ENCODE measurements around the gene MEIKIN. TPM values are rescaled to one million over a fixed set of nuclear protein-coding genes. Genes with fewer than 3 reads are reported as not detected.

Gene MEIKIN
- total RNA-seq, 4 donors from 2014 or later = not detected

DNA sequence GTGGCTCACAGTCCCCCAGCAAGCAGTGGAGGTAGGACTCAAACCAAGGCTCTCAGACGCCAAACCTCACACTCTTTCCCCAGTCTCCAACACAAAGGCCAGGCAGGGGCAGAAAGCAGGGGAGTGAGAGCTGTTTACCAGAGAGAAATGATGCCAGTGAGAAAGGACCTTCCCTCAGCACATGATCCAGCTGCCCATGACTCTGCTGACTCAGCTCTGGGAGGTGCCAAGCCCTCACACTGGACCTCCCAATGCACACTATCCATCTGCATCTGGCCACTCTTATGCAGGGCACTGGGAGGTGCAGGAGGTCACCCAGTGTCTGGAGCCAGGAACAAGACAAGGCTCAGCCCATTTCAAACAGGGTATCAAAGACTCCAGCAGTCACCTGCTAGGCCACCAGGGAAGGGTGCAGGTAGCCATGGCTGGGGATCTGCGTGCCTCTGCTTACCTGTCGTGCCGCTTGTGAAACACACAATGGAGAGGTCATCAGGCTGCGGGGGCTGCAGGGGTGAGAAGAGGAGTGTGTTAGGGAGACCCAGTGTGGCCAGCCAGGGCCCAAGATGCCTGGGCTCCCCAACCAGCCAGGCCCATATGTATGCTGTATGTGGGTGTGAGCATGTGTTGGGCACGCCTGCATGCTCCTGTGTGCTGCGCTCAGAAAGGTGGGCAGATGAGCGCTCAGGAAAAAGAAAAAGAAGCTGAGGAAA is 39.6 kb upstream of the MEIKIN start:
- intact Hi-C loops (cut with DNase I) = no loop called here

GRCh38 chr5:131983244-131983771 is 37.8 kb upstream of the MEIKIN start:
- intact Hi-C loops (cut with DNase I) = no loop called here
- Histone ChIP-seq H3K27ac (no peak overlapping the region), H3K27me3 (no peaks in the 10 kb centered on the region), H3K4me1 (peaks cover 0 to 5% of the 10 kb centered on the region in 2 donors), H3K4me3 (replicated peaks in 1 of 3) (no peak overlapping the region), H3K9me3 (no peaks in the 10 kb centered on the region), H3K36me3 (no peaks in the 10 kb centered on the region)
- DNase-seq = no peak
- WGBS, 2 donors = 57 to 64% methylated on average over 2 of the region's 2 CpGs
- TF ChIP-seq CTCF (IDR thresholded peaks at IDR 0.05) (no peak), POLR2A (IDR thresholded peaks at IDR 0.05) (no peak)

More for the DNA sequence above, 39.6 kb upstream of the MEIKIN start:
- Histone ChIP-seq H3K4me1 (peaks cover 0 to 5% of the 10 kb centered on the region in 2 donors), H3K4me3 (replicated peaks in 1 of 3) (no peak overlapping the region), H3K36me3 (no peaks in the 10 kb centered on the region), H3K27me3 (no peaks in the 10 kb centered on the region), H3K27ac (no peak overlapping the region), H3K9me3 (no peaks in the 10 kb centered on the region)
- DNase-seq = no peak
- WGBS, 2 donors = 86 to 94% methylated on average over 7 to 8 of the region's 8 CpGs
- TF ChIP-seq POLR2A (IDR thresholded peaks at IDR 0.05) (no peak), CTCF (IDR thresholded peaks at IDR 0.05) (no peak)

- Histone ChIP-seq H3K27ac (no peak overlapping the region), H3K9me3 (no peaks in the 10 kb centered on the region), H3K27me3 (no peaks in the 10 kb centered on the region), H3K36me3 (no peaks in the 10 kb centered on the region), H3K4me1 (peaks cover 0 to 4% of the 10 kb centered on the region in 2 donors), H3K4me3 (replicated peaks in 1 of 3) (no peak overlapping the region)
- 78 to 83% methylated on average over 4 of the region's 4 CpGs for WGBS, 2 donors
- intact Hi-C loops (cut with DNase I) = no loop called here
- DNase-seq = no peak
- TF ChIP-seq CTCF (IDR thresholded peaks at IDR 0.05) = no peak
- TF ChIP-seq POLR2A (IDR thresholded peaks at IDR 0.05) = no peak
Observed at GRCh38 chr5:131981516-131981915, 36.1 kb upstream of the MEIKIN start.

DNA sequence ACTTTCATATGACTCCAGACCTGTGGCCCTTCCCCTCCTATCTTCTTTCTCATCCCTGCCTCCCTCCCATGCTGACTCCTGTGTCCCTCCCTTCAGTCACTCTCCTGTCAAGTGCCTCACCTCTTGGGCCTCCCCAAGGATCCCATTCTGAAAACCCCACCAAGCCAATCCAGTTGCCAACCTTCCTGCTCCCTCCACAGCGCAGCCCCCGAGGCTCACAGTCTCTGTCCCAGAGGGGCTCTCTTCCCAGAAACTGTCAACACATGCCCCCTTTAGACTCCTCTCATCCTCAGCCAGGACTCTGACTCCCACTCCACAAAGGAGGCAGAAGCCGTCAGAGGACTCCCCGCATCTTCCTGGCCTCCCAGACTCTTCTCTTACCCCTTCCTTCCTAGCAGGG is 35.2 kb upstream of the MEIKIN start:
- no peaks in the 10 kb centered on the region for H3K4me1 ChIP-seq
- no peak overlapping the region for H3K4me3 ChIP-seq (replicated peaks in 1 of 3)
- 84 to 94% methylated on average over 4 of the region's 4 CpGs for WGBS, 2 donors
- intact Hi-C loops (cut with DNase I) = no loop called here
- no peaks in the 10 kb centered on the region for H3K36me3 ChIP-seq
- H3K9me3 ChIP-seq = no peaks in the 10 kb centered on the region
- H3K27ac ChIP-seq = no peak overlapping the region
- TF ChIP-seq POLR2A (IDR thresholded peaks at IDR 0.05) = no peak
- TF ChIP-seq CTCF (IDR thresholded peaks at IDR 0.05) = no peak
- H3K27me3 ChIP-seq = no peaks in the 10 kb centered on the region
- no peak for DNase-seq

DNA sequence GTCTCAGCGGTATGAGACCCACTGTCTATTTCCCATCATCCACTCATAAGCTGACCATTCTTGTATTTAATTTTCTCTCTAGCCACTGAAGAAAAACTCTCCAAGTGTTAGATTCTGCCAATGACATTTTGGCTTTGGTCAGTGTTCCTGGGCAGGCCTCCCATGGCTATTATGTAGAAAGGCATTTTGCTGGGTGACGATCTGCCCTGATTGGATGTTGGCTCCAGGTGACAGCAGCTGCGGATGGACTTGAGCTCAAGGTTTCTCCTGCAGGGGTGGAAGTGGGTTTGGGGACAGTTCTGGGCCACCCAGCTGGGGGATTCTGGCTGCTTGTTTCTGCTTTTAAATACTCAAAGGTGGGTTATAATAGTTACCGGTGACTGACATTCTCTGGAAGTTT is 34.4 kb upstream of the MEIKIN start:
- 79 to 81% methylated on average over 4 of the region's 4 CpGs for WGBS, 2 donors
- no peak for DNase-seq
- TF ChIP-seq CTCF (IDR thresholded peaks at IDR 0.05) (no peak), POLR2A (IDR thresholded peaks at IDR 0.05) (no peak)
- no peak overlapping the region for H3K27ac ChIP-seq
- no peaks in the 10 kb centered on the region for H3K4me1 ChIP-seq
- H3K9me3 ChIP-seq = no peaks in the 10 kb centered on the region
- no peak overlapping the region for H3K4me3 ChIP-seq (replicated peaks in 1 of 3)
- intact Hi-C loops (cut with DNase I) = no loop called here
- no peaks in the 10 kb centered on the region for H3K36me3 ChIP-seq
- no peaks in the 10 kb centered on the region for H3K27me3 ChIP-seq
